Measurements from ENCODE around the gene PCNX2.

Gene PCNX2

DNA sequence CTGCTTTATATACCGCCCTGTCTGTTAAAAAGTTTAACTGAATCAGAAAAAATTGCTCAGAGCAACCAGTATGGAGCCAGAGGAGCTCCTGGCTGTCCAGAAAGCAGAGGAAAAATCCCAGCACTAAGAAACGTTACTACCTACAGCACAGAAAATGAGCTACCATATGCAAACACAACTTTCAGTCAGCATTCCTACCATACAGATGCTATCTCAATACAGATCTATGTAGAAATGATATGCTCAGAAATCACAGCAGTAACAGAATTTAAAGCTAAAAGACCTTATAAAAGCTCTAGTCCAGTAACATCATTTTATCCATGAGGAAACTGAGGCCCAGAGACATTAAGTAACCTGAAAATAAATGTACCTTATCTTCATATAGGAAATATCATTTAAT lies 38.7 kb downstream of the PCNX2 start:
- DNase-seq = no peak

DNA sequence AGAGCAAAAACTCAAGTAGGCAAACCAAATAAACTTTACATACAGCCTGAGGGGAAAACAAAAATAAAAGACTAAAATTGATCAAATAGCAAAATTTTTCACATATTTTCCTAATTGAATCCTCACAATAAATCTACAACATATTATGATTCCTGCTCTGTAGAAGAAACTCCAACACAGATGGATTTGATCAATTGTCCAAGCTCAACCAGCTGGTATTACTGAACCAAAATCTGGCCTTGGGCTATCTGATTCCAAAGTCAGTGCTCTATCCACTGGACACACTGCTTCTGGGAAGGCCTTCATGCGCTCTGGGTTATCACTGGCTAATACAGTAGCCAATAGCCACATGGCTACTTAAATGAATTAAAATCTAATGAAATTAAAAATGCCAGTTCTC lies 39.3 kb downstream of the PCNX2 start:
- no peak for DNase-seq

DNA sequence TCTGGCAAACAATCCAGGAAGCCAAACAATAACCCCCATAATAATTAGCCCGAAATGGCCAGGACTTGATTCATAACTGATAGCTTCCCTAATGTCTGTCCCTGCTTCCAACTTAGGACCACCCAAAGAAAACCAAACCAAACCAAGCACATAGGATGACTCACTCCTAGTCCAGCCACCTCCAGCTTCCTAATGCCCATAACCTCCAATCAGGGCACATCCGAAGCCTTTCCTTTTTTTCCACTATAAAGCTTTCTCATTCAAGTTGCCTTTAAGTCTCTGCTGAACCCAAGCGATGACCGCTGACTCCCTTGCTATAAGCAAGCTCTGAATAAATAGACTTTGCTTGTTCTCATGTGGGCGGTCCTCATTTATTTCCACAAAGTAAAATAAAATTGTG lies 40.4 kb downstream of the PCNX2 start:
- no peak for DNase-seq

DNA sequence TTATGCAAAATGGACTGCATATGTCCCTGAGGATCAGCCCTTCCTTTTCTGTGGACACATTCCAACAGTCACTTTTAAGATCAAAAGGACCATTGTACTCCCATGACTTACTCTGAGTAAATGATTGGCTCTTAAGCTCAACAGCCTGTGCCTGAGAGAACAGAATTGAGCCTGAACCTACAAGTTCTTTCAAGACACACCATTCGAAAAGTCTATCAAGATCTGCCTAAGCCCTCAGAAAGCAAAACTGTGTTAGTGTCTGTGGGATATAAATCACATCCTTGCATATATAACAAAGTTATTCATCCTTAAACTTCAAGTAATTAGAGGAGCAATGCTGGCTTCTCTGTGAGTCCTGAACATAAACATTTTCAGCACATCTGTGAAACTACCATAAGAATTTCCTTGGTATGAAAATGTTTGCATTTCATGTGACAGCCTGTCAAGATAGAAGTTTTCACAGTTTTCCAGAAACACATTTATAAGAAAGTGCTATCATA lies 41.6 kb downstream of the PCNX2 start:
- no peak for DNase-seq

DNA sequence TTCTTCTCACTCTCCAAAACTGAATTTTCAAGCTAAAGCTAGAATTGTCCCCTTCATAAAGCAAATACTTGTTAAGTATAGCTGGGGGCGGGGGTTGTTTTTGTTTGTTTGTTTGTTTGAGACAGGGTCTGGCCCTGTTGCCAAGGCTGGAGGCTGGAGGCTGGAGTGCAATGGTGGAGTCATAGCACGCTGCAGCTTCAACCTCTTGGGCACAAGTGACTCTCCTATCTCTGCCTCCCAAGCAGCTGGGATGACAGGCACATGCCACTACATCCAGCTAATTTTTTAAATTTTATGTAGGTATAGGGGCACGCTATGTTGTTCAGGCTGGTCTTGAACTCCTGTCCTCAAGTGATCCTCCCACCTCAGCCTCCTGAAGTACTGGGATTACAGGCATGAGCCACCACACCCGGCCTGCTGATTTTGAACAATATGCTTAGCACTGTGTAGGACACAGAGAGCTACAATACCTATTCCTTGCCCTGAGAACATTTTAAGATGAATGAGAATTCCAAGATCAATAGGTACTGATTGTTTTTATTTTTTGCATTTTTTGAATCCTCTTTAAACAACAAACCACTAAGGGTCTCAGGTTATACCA lies 42.2 kb downstream of the PCNX2 start:
- no peak for DNase-seq

DNA sequence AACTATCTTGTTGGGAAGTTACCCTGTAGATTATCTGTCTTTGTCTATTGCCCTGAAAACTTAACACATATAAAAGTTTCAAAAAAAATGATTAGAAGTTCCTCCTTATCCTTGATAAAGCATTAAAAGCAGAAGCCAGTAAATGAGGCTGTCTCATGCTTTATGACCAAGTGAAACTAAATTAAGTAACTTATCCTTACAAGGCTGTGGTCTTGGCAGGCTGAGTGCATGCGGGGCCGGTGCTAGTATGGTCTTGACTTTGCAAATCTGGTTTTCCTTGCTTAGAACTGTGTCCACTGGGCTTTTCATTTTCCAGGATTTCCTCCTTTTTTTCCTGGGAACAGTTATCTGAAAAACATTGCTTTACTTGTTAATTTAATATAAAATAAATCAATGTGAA lies 43.1 kb downstream of the PCNX2 start:
- no peak for DNase-seq

DNA sequence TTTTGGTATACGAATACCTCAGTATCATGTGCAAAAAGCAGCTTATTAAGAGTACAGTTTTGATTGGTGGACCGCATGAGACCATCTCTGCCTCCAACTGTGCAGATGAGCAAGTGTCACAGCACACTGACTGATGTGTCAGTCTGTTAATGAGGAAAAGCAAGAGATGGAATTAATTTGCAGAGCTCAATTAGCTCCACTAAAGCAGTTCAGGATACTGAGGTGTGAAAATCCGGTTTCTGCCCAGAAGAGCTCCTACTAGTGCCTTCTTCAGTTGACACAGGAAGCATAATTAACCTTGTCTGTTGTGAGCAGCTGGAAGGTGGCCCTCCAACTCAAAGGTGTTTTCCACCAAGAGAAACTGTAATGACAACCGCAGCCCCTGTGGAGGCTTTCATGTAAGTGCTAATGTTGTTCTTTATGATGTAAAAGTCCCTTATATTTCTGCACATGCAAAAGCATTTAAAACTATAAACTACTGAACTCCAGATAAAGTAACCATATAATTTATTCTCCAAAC lies 44.3 kb downstream of the PCNX2 start:
- no peak for DNase-seq

DNA sequence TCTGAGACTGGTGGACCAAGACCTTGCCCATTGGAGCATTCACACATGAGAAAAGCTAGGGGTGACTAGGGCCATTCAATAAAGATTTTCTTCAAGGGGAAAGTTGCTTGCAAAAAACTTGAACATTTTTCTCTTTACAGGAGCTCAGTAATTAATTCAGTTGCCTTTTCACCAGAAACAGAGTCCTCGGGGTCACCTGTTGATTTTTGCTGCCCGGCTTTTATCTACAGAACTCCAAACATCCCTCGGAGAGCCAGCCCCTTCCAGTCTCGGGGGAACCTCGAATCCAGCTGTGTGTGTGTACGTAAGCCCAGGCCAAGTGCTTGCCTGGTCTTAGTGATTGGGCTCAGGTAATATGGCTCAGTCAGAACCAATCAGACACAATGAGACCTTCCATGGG lies 47.5 kb downstream of the PCNX2 start:
- DNase-seq = no peak

DNA sequence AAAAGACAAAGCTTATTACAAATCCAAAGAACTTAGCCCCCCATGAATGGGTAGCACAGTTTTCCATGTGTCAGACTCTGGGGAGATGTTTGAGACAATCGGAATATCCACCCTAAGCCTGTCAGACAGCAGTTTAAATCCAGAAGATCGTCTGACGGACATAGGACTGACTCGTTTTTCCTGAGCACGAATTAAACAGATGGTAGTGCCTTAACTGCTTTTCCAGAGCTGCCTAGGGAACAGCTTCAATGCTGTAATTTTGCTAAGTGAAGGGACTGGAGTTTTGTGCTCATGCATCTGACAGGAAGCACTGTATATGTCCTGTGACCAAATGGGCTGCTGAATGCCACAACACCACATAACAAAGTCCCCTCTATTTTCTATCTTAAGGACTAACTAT lies 48.6 kb downstream of the PCNX2 start:
- DNase-seq = no peak

DNA sequence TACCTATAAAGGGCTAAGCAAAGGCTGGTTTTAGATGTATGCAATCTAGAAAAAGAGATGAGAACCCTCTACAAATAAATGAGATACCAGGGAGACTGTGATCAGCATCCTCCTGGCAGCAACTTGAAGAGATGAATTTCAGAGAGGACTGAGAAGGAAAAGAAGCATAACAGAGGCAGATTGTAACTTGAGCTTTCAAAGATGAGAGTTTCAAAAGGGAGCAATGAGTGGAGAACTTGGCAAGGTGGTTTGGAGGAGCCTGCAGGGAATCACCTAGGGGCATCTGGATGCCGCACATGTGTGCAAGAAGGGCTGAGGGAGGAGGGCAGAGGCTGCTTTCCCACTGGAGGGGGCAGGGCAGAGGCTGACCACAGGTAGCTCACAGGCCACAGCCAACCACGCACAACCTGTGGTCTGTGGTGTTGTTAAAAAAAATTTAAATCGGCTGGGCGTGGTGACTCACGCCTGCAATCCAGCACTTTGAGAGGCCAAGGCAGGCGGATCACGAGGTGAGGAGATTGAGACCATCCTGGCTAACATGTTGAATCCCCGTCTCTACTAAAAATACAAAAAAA lies 50.2 kb downstream of the PCNX2 start:
- DNase-seq = no peak

DNA sequence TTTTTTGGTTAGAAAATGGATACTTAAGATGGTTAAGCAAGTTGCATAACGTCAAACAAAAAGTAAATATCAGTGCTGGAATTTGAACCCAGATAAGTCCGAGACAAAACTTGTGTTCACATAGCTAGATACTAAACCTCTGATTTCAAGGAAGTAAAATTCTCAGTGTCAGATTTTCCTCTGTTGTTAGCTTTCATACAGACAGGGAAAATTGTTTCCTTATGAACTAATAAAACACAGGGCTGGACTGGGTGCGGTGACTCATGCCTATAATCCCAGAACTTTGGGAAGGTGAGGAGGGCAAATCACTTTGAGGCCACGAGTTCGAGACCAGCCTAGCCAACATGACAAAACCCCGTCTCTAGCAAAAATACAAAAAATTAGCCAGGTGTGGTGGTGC lies 51.3 kb downstream of the PCNX2 start:
- no peak for DNase-seq

DNA sequence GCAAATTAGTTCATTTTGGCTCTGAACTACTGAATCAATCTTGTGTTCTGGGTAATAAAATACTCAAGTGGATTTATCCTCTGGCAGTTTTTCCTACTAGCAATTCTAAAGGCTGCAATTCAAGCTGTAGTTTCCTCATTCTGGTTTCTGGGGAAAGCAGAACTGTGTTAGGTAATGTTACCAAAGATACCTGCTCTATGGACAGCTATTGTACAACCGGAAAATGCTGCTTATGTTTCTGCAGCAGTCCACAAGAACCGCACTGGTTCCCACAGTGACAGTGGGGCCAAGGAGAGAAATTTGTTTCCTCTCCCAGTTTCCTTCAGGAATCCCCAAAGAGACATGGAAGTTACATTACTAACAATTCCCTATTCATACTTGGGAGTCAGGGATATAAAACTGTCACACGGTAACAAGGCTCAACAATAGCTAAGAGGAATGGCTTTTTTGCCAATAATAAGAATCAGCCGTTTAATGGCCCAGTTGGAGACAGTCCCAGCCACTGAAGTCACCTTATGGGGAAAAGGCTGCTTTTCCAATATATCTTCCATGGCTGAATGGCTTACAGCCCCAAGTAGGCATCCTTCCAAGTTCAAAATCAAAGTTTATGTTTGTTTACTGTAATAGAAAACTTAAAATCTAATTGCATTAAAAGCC lies 52.6 kb downstream of the PCNX2 start:
- peak; percentile 21 for DNase-seq

DNA sequence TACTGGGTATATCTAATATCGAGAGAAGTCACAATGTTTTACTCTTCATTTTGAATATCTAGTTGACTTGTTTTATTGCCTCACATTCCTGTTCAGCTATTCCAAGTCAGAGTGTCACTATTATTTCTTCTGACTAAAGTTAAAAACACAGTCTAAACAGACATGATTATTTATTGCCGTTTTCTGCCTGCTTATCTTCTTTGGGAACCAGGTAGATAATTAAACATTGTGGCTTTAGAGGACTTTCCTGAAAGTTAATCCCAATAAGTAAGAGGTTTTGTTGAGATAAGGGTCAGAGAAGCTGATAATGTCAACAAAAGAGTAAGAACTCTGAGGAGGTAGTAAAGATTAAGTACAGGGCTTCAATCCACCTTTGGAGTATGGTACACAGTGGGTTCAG lies 53.8 kb downstream of the PCNX2 start:
- DNase-seq = no peak

DNA sequence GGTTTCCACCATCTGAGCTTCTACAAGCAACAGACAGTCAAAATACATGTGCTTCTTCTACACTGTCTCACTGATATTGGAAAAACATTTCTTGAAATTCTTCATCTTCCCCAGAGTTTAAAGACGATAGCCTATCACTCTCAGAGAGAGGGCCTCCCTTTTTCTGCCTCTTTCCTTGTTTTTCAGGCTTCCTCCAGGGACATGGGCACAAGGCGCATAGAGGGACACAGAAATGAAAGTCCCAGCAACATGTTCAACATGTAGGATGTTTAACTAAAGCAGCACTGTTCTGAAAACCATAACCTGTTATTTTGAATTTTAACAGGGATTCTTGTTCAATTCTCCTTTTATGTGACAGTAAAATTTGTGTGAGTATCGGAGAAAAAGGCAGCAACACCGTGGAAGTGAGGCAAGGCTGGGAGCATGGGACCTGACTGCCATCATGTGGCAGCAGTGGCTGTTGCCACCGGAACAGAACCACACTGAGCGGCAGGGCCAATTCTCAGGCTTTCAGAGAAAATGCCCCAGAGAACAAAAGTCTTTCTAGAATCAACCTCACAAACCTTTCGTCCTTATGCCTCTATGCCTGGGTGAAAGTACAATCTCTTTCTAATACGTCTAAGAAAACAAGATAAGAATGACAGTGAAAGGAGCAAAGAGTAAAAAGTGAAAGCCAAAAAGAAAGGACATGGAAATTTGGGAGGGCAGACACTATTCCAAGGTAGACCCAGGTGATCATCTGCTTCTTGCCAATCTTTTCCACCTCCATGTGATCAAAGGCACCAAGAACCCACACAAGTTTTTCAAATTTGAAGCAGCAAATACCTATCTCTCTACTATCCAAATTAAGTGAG lies 54.5 kb downstream of the PCNX2 start:
- no peak for DNase-seq

DNA sequence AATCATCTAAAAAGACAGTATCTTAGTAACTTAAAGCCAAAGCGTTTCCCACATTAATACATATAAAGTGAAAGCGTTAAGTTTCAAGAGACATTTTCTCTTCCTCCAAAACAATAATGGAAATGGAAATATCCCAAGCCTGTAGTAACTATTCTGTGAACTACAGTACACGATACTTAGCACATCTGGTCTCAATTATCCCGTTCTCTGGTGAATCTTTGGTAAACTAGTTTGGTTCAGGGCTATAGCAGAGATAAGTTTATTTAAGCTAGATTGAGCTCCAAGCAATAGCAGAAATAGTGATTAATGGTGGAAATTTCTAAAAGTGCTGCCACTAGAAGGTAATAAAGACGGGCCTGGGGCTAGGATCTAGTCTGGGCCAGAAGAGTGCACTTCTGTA lies 55.2 kb downstream of the PCNX2 start:
- DNase-seq = no peak

DNA sequence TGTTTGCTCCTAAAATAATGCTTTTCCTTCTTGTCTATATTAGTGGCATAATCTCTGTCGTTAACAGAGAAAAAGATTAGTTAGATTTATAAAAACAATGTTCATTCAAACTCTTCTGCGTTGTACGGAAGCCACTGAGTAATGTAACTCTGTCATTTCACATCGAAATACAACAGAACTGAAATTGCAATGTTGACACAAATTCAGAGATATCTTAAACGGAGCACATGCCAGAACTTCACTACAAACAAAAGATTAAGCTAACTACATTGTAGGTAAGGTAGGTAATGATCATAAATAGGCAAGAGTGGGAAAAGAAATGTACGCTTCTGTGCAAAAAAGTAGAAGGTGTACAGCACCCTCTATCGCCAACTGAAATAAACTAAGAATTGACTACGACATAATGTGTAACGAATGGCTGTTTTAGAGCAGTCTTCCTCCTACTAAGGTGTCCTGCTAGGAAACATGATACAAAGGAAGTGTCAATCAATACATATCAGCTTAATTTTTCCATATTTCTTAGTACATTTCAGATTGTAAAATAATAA lies 56.6 kb downstream of the PCNX2 start:
- no peak for DNase-seq

DNA sequence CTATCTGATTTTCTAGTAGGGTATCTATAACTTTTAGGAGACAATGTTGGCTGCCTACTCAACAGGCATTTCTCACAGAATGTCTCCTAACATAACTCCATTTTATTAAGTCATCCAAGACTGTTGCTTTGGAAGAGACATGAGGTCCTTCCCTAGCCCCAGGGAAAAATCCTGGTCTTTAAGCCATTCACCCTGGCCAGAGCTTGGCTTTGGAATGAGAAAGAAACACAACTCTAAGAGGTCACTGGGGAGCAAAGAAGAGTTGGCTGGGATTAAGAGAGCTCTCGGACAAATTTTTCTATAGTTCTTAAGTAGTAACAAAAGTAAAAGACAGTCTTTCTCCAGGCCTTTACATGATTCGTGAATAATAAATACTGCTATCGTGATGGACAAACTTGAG lies 57.9 kb downstream of the PCNX2 start:
- DNase-seq = no peak

DNA sequence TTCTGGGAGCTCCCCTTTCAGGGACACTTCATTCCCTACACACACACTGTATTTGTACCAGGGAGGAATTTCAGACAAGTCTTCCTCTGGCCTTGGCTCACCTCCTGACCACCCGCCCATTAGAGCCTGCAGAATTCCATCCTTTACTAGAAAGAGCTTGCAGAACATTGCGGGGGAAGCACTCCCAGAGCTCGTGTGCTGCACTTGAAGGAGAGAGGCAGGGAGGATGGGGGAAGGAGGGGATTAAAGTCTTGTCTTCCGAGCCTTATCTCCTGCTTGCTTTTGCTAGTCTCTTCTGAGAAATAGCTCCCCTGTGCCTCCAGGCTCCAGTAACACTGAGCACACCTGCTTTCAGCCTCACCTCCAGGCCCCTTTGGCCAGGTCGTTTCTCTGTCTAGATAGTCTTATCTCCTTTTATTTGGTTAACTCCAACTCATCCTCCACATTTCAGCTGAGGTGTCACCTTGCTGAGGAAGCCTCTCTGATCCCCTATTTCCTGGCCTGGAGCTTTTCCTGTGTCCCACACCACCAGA lies 62.0 kb downstream of the PCNX2 start:
- DNase-seq = no peak

DNA sequence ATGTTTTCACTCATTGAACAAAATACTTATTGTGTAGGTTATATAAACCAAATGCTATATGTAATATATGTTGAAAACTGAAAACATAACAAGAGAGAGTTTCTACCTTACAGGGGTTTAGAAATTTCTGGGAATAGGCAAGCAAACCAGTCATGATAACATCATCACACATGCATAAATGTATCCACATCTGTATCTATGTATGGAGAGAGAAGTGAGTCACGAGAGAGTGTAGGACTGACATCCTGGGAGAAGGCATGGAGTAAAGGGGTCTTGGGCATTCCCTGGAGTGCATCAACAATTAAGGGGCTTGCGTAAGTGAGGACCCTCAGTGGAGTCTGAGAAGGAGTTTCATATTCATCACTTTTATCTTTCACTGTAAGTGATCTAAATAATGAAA lies 65.5 kb downstream of the PCNX2 start:
- no peak for DNase-seq

DNA sequence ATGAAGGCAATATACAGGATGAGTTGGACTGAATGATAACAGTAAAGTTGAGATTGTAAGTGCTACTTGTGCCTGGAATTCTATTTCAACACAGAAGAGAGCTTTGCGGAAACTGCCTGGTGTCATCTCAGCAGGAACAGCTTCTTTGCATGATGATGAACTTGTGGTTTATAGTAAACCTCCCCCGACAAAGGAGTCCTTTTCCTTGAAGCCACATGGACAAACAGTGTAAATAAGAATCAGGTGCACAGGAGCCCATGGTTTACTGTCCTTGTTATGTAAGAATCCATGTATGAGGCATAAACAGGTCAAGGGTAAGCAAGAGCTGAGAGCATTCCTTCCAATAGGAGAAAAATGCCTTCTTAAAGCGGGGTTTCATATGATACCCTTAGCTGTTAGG lies 66.2 kb downstream of the PCNX2 start:
- DNase-seq = no peak

DNA sequence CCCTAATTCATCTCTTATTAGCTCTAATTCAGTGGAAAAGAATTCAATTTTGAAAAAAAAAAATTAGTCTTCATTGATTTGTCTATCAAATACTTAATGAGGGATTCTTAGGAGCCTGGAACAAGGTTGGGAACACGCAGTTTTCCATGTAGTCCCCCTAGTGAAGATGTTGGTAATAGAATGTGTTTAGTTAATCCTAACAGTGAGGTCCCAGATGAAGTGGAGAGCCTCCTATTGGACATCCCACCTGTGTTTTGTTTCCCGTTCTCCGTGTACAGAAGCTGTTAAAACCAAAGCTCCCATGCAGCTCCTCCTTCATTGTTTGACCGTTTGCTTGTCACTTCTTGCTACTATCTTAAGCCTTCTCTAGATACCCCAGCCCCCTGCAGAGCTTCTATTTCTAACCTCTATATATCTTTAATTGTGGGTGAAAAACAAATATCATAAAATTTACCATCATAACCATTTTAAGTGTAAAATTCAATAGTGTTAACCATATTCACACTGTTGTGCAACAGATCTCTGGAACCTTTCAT lies 67.5 kb downstream of the PCNX2 start:
- DNase-seq = no peak

DNA sequence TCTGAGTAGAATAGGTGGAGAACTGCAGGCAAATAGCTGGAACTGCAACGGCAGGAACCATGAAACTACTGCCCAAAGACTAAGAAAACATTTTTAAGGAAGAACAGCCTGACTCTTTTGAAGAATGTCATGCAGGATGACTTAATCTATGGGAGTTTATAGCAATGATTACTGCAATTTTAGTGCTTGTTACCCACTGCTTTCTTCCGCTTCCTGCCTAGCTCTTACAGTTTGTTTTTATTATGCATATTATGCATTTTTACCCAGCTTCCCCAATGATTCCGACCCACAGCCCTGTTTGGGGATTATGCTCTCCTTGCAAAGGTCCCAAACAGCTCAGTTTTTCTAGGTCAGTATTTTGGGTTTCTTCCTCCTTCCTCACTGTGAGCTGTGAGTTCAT lies 71.2 kb downstream of the PCNX2 start:
- DNase-seq = no peak

DNA sequence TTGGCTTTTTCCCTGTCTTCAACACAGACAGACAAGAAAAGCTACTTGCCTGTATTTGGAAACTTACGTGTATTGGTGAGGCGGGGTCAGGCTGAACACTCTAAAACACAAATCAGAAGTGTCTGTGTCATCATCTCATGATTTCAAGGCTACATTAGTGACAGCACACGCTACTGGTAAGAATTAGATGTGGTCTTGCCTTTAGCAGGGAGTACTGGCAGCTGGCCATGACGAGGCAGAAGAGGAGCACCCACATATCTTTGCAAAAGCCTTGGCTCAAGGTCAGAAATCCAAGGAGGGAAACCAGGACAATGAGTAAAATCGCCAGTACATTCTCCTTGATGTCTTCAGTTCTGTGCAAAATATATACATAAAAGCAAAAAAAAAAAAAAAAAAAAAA lies 77.7 kb downstream of the PCNX2 start:
- no peak for DNase-seq
